GM04503 (cell line): ENCODE measurements around the gene ARHGAP45.
A peak's percentile ranks its signal among the peaks of the same experiment; 100 is the strongest.

Experiments used
- DNase-seq: peaks from one replicate; pipeline ENCODE4 v3.0.0-alpha.2; 2012; ENCODE audit warnings: low read depth

The ARHGAP45 gene

DNA sequence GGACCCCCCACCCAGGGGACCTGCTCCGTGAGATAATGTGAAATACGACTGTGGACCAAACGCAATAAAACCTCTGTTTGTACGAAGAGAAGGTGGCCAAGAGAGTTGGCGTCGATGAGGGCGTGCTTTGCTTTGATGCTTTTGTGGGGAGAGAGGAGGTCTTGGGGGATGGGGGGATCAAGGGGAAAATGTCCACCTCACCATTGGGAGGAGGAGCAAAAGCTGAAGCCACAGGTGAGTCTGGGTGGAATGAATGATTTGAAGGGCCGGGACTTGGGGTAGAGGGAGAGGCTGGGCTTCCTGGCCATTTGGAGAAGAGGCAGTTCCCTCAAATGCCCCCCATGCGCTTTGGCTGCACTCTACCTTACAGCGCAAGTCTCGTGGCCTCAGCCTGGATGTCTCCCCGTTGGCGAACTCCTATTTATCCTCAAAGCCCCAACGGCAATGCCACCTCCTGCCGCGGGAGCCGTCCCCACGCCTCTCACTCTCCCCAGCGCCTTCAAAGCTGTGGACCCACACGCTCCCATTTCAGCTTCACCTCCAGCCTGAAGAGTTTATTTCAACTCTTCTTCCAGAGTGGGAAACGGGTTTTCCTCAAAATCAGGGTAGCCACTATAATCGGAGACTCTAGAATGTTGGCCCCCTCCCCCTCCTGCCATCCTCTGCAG lies 27.9 kb upstream of the ARHGAP45 start:
- peak; percentile 13 for DNase-seq

DNA sequence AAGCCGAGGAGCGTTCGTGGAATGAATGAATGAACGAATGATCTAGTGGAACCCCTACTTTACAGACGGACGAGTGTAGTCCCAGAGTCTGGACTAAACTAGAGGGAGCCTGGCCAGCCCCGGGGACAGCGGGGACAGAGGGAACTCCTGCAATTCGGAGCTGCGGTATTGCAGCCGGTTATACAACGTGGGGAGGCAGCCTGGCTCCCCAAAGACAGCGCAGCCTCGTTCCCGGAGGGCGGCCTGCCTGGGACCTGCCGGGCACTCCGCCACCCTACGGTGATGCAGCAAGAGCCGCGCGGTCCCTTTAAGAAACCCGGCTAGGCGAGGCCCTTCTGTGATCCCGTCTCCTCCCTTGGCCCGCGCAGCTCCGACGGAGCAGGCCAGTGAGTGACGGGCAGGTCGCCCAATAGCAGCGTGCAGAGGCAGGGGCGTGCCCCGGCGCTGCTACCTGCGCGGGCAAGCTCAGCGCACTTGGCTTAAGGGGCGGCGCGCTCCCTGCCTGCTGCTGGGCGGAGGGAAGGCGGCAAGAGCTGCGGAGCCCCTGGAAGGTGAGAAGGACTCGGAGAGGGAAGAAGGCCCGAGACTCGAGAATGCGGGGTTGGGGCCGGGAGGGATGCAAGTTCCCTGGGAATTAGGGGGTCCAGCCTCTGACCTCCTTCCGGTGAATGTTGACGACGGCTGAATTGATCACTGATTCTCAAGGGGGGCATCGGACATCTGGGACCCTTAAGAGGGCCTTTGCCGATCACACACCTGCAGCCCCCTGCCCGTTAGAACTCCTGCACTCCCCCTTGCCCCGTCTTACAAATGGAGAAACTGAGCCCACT lies 27.1 kb upstream of the ARHGAP45 start, which contains the start of gene ABCA7:
ABCA7 (plus strand) TSS at position 462 of the 830 bp plus-strand sequence. CDS start 1,255 bp downstream, outside the sequence.
- DNase-seq: peak; percentile 75

DNA sequence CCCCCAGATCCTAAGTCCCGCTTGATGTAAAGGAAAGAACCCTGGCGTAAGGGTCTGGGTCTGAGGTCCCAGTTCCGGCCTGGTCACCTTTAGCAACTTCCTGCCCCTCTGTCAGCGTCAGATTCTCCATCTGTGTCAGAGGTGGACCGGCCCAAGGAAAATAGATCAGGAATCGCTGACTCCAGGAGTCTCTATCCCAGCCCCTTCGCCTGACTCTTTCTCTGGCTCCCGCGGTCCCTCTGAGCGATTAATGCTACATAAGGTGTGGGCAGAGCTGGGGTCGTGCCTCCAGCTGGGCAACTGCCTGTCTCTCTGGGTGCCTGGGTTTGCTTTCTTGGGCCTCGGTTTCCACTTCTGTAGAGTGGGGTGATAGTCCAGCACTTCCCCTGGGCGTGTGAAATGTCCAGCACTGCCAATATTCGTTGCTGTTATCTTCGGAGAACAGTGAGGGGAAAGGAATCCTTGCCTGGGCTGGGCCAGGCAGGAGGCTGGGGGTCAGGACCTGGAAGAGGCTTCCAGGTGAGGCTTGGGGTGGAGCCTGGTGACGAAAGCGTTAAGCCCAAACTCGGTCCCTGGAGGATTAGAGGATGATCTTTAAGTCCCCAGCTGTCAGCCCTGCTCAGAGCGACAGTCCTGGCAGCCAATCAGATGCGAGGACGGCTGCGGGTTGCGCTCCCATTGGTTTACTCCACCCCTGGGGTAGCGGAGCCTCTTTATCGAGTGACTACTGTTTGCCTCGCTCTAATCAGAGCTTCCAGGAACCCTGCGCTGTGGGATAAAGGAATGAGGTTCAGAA lies 26.3 kb upstream of the ARHGAP45 start:
- DNase-seq: peak; percentile 85

DNA sequence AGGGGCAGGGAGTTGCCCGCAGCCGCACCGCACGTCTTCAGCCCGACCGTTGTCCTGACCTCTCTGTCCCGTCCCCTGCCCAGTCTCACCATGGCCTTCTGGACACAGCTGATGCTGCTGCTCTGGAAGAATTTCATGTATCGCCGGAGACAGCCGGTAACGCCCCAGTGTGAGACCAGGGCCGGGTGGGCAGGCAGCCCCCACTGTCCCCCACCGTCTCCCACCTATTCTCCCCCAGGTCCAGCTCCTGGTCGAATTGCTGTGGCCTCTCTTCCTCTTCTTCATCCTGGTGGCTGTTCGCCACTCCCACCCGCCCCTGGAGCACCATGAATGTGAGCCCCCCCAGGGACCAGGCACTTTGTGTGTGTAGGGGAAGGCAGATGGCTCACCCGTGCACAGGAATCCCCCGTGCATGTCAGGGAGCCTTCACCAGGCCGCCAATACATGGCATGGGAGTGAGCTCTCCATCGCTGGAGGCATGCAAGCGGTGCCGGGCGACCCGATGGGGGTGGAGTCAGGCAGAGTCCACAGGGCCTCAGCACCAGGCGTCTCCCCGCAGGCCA lies 25.6 kb upstream of the ARHGAP45 start:
- DNase-seq: no peak

DNA sequence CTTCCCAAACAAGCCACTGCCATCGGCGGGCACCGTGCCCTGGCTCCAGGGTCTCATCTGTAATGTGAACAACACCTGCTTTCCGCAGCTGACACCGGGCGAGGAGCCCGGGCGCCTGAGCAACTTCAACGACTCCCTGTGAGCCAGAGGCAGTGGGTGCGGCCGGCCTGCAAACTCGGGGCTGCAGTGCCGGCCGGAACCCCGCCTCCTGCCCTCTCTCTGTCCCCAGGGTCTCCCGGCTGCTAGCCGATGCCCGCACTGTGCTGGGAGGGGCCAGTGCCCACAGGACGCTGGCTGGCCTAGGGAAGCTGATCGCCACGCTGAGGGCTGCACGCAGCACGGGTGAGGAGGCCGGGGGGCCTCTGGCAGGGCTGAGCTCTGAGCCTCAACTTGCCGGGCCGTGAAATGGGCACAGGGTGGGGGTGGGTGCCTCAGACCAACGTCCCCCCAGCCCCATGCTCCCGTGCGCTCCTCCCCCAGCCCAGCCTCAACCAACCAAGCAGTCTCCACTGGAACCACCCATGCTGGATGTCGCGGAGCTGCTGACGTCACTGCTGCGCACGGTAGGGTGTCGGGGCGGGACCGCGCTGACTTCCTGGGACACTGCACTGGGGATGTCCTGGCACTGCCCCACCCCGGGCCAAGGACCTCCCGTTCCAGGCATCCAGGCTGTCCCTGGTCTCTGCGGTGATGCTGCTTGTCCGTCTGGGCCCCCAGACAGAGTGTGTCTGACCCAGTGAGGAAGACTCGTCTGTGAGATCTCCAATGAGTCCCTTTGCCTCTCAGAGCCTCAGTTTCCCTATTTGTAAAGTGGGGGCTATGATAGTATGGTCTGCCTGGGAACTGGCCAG lies 24.9 kb upstream of the ARHGAP45 start:
- no peak for DNase-seq

DNA sequence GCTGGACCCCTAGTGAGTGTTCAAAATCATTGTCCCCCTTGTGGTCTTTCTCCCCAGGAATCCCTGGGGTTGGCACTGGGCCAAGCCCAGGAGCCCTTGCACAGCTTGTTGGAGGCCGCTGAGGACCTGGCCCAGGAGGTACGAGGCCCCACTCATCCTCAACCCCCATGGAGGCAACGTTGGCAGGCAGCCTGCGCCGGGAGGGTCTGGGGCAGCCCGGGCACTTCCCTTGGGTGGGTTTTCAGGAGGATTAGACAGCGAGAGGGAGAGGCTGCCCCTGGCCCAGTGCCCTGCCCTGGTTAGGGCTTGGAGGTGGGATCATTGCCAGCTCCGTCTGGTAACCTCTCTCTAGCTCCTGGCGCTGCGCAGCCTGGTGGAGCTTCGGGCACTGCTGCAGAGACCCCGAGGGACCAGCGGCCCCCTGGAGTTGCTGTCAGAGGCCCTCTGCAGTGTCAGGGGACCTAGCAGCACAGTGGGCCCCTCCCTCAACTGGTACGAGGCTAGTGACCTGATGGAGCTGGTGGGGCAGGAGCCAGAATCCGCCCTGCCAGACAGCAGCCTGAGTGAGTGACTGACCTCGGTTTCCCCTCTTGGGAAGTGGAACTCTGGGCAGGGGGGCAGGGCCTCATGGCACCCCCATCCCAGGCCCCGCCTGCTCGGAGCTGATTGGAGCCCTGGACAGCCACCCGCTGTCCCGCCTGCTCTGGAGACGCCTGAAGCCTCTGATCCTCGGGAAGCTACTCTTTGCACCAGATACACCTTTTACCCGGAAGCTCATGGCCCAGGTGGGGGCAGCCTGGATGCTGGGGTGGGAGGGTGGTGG lies 24.1 kb upstream of the ARHGAP45 start:
- DNase-seq: no peak

DNA sequence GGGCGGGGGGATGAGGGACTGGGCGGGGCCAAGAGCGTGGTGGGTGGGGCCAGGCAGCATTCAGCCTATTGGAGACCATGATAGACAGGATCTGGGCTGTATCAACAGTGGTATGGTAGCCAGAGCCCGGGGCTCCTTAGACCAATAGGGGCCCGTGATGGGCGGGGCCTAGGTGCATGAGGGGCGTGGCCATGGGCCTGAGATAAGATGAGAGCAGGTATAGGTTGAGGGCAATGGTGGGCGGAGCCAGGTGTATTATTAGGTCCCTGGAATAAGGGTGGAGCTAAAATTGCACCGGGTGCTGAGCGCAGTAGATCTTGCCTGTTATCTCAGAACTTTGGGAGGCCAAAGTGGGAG lies 21.7 kb upstream of the ARHGAP45 start:
- no peak for DNase-seq

DNA sequence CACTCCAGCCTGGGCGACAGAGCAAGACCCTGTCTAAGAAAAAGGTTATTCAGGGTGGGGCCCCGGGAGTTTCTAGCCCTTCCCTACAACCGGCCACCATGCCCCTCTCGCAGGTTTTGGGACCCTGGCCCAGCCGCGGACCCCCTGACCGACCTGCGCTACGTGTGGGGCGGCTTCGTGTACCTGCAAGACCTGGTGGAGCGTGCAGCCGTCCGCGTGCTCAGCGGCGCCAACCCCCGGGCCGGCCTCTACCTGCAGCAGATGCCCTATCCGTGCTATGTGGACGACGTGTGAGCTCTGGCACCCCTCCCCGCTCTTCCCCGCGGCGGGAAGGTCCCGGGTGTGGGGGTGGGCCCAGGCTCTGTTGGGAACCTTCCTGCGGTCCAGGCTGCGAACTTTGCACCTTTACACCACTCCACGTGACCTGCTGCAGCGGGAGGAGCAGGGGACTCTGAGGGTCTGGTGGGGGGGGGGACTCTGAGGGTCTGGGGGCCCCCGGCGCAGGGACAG lies 20.8 kb upstream of the ARHGAP45 start:
- no peak for DNase-seq

DNA sequence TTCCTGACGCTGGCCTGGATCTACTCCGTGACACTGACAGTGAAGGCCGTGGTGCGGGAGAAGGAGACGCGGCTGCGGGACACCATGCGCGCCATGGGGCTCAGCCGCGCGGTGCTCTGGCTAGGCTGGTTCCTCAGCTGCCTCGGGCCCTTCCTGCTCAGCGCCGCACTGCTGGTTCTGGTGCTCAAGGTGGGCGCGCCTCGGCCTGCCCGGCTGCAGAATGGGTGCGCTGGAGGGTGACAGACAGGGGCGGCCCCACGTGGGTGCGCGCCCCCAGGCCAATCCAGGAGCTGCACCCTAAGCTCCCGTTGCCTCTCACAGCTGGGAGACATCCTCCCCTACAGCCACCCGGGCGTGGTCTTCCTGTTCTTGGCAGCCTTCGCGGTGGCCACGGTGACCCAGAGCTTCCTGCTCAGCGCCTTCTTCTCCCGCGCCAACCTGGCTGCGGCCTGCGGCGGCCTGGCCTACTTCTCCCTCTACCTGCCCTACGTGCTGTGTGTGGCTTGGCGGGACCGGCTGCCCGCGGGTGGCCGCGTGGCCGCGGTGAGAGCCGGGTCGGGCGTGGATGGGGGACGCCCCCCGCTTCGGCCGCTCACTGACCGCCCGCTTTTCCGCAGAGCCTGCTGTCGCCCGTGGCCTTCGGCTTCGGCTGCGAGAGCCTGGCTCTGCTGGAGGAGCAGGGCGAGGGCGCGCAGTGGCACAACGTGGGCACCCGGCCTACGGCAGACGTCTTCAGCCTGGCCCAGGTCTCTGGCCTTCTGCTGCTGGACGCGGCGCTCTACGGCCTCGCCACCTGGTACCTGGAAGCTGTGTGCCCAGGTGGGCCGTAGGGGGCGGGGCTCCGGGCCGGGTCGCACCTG lies 19.9 kb upstream of the ARHGAP45 start:
- DNase-seq: no peak

DNA sequence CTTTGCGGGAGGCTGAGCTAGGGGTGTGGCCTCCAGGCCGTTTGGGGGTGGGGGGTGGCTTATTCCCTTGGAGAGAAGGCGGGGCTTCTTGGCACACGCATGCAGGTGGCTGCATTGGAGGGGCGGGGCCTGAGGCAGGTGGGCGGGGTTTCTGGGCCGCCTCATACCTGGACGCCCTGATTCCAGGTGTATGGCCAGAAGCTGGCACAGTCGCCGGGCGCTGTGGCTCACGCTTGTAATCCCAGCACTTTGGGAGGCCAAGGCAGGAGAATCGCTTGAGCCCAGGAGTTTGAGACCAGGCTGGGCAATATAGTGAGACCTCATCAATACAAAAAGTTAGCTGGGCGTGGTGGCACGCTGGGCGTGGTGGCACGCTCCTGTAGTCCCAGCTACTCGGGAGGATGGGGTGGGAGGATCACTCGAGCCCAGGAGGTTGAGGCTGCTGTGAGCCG lies 19.2 kb upstream of the ARHGAP45 start:
- no peak for DNase-seq

DNA sequence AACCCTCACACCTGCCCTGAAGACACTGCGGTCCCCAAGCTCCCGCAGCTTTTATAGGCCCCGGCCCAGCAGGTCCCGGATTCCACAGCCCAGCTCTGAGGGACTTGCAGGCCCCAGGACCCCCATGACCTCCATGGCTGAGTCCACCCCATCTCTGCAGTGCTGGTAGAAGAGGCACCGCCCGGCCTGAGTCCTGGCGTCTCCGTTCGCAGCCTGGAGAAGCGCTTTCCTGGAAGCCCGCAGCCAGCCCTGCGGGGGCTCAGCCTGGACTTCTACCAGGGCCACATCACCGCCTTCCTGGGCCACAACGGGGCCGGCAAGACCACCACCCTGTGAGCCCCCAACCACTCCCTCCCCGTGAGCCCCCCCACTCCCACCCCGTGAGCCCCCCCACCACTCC lies 17.9 kb upstream of the ARHGAP45 start:
- DNase-seq: no peak

DNA sequence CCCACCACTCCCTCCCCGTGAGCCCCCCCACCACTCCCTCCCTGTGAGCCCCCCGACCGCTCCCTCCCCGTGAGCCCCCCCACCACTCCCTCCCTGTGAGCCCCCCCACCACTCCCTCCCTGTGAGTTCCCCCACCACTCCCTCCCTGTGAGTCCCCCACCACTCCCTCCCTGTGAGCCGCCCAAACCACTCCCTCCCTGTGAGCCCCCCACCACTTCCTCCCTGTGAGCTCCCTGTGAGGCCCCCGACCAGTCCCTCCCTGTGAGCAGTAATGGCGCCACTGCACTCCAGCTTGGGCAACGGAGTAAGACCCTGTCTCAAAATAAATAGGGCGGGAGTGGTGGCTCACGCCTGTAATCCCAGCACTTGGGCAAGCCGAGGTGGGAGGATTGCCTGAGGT lies 17.2 kb upstream of the ARHGAP45 start:
- DNase-seq: no peak

DNA sequence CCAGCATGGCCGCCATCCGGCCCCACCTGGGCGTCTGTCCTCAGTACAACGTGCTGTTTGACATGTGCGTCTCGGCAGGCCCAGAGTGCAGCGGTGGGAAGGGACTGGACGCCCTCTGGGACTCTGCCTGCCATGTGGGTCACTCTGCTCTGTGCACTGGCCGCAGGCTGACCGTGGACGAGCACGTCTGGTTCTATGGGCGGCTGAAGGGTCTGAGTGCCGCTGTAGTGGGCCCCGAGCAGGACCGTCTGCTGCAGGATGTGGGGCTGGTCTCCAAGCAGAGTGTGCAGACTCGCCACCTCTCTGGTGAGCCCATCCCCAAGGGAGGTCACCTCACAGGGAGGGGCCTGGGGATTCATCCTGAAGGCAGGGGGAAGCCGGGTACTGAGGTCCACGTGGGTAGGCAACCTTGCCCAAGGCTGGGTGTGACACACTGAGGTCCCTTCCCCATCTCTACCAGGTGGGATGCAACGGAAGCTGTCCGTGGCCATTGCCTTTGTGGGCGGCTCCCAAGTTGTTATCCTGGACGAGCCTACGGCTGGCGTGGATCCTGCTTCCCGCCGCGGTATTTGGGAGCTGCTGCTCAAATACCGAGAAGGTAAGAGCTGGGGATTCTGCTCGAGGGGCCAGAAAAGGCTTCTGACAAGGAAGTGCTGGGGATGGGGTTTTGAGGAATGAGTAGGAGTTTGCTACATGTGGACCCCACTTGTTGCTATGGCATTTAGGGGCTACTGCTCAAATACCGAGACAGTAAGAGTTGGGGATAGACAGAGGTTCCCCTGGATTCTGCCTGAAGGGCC lies 15.8 kb upstream of the ARHGAP45 start:
- no peak for DNase-seq

DNA sequence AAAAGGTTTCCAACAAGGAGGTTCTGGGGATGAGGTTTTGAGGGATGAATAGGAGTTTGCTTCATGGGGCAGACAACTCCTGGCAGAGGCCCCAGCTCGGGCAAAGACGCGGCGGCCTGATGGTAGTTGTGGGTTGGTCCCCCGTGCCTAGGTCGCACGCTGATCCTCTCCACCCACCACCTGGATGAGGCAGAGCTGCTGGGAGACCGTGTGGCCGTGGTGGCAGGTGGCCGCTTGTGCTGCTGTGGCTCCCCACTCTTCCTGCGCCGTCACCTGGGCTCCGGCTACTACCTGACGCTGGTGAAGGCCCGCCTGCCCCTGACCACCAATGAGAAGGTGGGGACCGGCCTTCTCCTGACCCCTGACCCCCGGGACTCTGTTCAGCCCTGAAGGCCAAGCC lies 15.2 kb upstream of the ARHGAP45 start:
- no peak for DNase-seq

DNA sequence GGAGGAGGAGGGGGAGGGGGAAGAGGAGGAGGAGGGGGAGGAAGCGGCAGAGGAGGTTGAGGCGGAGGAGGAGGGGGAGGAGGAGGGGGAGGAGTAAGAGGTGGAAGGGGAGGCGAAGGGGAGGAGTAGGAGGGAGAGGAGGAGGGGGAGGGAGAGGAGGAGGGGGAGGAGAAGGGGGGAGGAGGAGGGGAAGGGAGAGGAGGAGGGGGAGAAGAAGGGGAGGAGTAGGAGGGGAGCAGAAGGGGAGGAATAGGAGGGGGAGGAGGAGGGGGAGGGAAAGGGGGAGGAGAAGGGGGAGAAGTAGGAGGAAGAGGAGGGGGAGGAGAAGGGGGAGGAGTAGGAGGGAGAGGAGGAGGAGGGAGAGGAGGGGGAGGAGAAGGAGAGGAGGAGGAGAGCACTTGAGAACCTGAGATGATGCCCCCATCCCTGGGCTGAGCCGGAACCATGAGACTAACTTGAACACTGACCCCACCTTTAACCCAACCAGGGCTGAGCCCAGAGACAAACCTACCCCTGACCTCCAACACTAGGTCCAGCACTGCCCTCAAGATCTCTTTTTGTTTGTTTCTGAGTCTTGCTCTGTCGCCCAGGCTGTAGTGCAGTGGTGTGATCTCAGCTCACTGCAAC lies 14.5 kb upstream of the ARHGAP45 start:
- no peak for DNase-seq

DNA sequence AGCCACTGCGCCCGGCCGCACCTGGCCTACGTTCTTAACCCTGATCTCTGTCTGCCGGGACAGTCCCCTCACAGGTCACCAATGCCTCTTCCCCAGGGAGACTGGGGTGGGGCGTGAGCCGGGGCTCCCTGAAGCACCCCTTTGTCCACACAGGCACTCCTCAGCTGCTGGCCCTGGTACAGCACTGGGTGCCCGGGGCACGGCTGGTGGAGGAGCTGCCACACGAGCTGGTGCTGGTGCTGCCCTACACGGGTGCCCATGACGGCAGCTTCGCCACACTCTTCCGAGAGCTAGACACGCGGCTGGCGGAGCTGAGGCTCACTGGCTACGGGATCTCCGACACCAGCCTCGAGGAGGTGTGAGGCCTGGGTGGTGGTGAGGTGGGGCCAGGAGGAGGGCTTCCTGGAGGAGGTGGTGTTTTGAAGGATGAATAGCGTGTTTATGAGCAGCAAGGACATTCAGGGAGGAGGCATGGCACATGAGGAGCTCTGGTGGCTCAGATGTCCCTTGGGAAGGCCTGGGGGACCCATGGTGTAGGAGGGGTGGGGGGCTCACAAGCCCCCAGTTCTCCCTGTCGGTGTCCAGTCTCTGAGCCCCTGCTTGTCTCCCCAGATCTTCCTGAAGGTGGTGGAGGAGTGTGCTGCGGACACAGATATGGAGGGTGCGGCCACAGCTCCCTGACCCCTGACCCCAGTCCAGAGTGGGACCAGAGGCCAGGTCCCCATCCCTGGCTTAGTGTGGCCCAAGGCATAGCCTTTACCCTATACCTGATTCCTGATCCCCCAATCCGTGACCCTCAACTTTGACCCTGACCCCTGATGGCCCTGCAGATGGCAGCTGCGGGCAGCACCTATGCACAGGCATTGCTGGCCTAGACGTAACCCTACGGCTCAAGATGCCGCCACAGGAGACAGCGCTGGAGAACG lies 13.5 kb upstream of the ARHGAP45 start:
- DNase-seq: no peak
